OCI-LY7 (cell line): ENCODE results near the gene SORCS3. TPM values are rescaled to one million over a fixed set of nuclear protein-coding genes. Genes with fewer than 3 reads are reported as not detected.

Source experiments
- BruUV-seq: library from RNA; stranded (reverse); fragments of 400-500 nt; replicated peaks from 2 replicates; lab custom pipeline; 2021; lab: Mats Ljungman, UMichigan
- CTCF ChIA-PET: fragments of 300-600 bp; sonication (Branson Sonifier 250); formaldehyde crosslinking; loops from one replicate; lab custom pipeline; 2022; ENCODE audit warnings: antibody characterized with exemption; ENCODE audit not compliant: unreplicated experiment; lab: Charles Lee
- POLR2A ChIA-PET: fragments of 300-600 bp; sonication (Branson Sonifier 250); formaldehyde crosslinking; loops from one replicate; lab custom pipeline; 2022; ENCODE audit warnings: antibody characterized with exemption; lab: Charles Lee
- DNase-seq: peaks from one replicate; pipeline ENCODE4 v3.0.0-alpha.2; 2015; ENCODE audit warnings: low spot score
- H2AFZ ChIP-seq: fragments of 200-600 bp; sonication (generic), shearing (Covaris generic); 2 replicates; pipeline ENCODE4 v1.6.1; 2014; ENCODE audit warnings: mild to moderate bottlenecking, antibody characterized with exemption, low read length, moderate library complexity
- H3K27ac ChIP-seq: fragments of 200-600 bp; sonication (generic); 2 replicates; pipeline ENCODE4 v1.5.1; 2014; ENCODE audit warnings: mixed run types, low read depth, mild to moderate bottlenecking, moderate library complexity, low read length, inconsistent platforms; ENCODE audit not compliant: poor library complexity, severe bottlenecking
- H3K36me3 ChIP-seq: fragments of 200-600 bp; sonication (generic); 2 replicates; pipeline ENCODE4 v1.6.1; 2014; ENCODE audit warnings: mild to moderate bottlenecking, antibody characterized with exemption, low read length, moderate library complexity, mixed read lengths; ENCODE audit not compliant: insufficient read depth
- H3K4me1 ChIP-seq: fragments of 200-600 bp; sonication (generic); 2 replicates; pipeline ENCODE4 v1.5.1; 2014; ENCODE audit warnings: mild to moderate bottlenecking, low read length; ENCODE audit not compliant: insufficient read depth, poor library complexity, severe bottlenecking
- H3K4me2 ChIP-seq: fragments of 200-600 bp; sonication (generic); 2 replicates; pipeline ENCODE4 v1.6.1; 2014; ENCODE audit warnings: mild to moderate bottlenecking, low read length
- H3K4me3 ChIP-seq: fragments of 200-600 bp; sonication (generic); 2 replicates; pipeline ENCODE4 v1.5.1; 2014; ENCODE audit warnings: mild to moderate bottlenecking, low read depth, low read length; ENCODE audit not compliant: poor library complexity, severe bottlenecking
- H3K79me2 ChIP-seq: fragments of 200-600 bp; sonication (generic); 2 replicates; pipeline ENCODE4 v1.6.1; 2016; ENCODE audit warnings: low read depth, mild to moderate bottlenecking, low read length, moderate library complexity, mixed read lengths; ENCODE audit not compliant: insufficient read depth
- H3K9me2 ChIP-seq: fragments of 200-600 bp; sonication (generic); 2 replicates; pipeline ENCODE4 v1.6.1; 2016; ENCODE audit warnings: mild to moderate bottlenecking, low read length, mixed read lengths; ENCODE audit not compliant: insufficient read depth
- H3K9me3 ChIP-seq: fragments of 200-600 bp; sonication (generic); 2 replicates; pipeline ENCODE4 v1.6.1; 2014; ENCODE audit warnings: mild to moderate bottlenecking, mixed run types, low read length, mixed read lengths
- H4K20me1 ChIP-seq: fragments of 200-600 bp; sonication (generic); 2 replicates; pipeline ENCODE4 v1.6.1; 2014; ENCODE audit warnings: mild to moderate bottlenecking, antibody characterized with exemption, low read length, moderate library complexity, mixed read lengths; ENCODE audit not compliant: insufficient read depth
- CTCF ChIP-seq: fragments of 200-600 bp; sonication (generic); conservative IDR thresholded peaks from 2 replicates; pipeline ENCODE4 v1.5.1; 2014; ENCODE audit warnings: mild to moderate bottlenecking, antibody characterized with exemption, low read length, moderate library complexity, mixed read lengths
- EZH2phosphoT487 ChIP-seq: fragments of 200-600 bp; sonication (generic); IDR thresholded peaks from 2 replicates; pipeline ENCODE4 v1.6.1; 2018; ENCODE audit warnings: low read depth, borderline replicate concordance, mild to moderate bottlenecking, mixed run types, antibody characterized with exemption, low read length, moderate library complexity, mixed read lengths
- intact Hi-C: fragments of 100-400 bp; cut with micrococcal nuclease; formaldehyde crosslinking; loops from one replicate; pipeline ENCODE4 v1.10.0; 2022; ENCODE audit not compliant: unreplicated experiment
- total RNA-seq, 2 experiments: library from RNA; depleted of rRNA in 1 of 2; stranded (reverse); fragments of >200 nt in 1 of 2; shearing (Covaris generic) in 1 of 2; gene quantifications; 2 replicates each; pipeline ENCODE4 v1.2.3, GENCODE V29; 2014 to 2022

SORCS3 gene
- total RNA-seq, 2 experiments from 2014 or later: not detected

DNA sequence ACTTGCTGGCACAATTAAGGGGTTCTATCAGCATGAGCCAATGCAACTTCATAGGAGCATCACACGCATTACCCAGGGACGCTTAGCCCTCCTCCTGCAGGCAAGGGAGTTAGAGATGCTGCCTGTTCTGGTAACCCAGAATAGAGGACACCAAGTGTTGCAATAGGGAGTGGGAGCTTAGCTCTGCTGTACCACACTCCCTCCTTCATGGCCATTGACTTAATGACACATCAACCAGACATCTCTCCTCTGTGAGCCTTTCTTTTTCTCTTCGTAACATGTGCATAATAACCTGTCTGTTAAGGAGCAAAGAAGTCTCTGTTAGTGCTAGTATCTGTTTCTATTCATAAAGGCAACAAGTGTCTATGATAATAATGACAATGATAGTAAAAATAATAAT, 282.4 kb downstream of the SORCS3 start:
- Histone ChIP-seq H3K4me1 (no peaks in the 10 kb centered on the region), H4K20me1 (no peaks in the 10 kb centered on the region), H3K27ac (no peak overlapping the region), H3K4me2 (no peak overlapping the region), H3K79me2 (no peaks in the 10 kb centered on the region), H3K9me3 (no peaks in the 10 kb centered on the region), H3K4me3 (no peak overlapping the region), H3K9me2 (no peaks in the 10 kb centered on the region), H2AFZ (no peak overlapping the region), H3K36me3 (no peaks in the 10 kb centered on the region)
- intact Hi-C loops: no loop called here
- TF ChIP-seq CTCF (no peak), EZH2phosphoT487 (no peak)
- ChIA-PET POLR2A (interaction anchor here (0.6 kb wide), 1 partner anchor 218 kb away, joined by 7 read pairs; no protein-coding TSS in a partner anchor), CTCF (interaction anchor here (0.9 kb wide), 1 partner anchor 8 kb away, joined by 3 read pairs; no protein-coding TSS in a partner anchor)
- DNase-seq: no peak
- no TSS peak for BruUV-seq

GRCh38 chr10:104924101-104924795, 283.2 kb downstream of the SORCS3 start:
- Histone ChIP-seq H3K27ac (no peak overlapping the region), H3K4me1 (no peaks in the 10 kb centered on the region), H3K79me2 (no peaks in the 10 kb centered on the region), H3K36me3 (no peaks in the 10 kb centered on the region), H3K9me2 (no peaks in the 10 kb centered on the region), H4K20me1 (no peaks in the 10 kb centered on the region), H2AFZ (no peak overlapping the region), H3K9me3 (no peaks in the 10 kb centered on the region), H3K4me2 (no peak overlapping the region), H3K4me3 (no peak overlapping the region)
- ChIA-PET POLR2A (no interaction called here), CTCF (no interaction called here)
- DNase-seq: no peak
- intact Hi-C loops: no loop called here
- TF ChIP-seq EZH2phosphoT487 (no peak), CTCF (no peak)
- no TSS peak for BruUV-seq

GRCh38 chr10:104925232-104925851, 284.3 kb downstream of the SORCS3 start:
- ChIA-PET POLR2A (no interaction called here), CTCF (no interaction called here)
- H3K4me1 ChIP-seq: no peaks in the 10 kb centered on the region
- intact Hi-C loops: no loop called here
- no peaks in the 10 kb centered on the region for H3K79me2 ChIP-seq
- no peak overlapping the region for H3K4me3 ChIP-seq
- H4K20me1 ChIP-seq: no peaks in the 10 kb centered on the region
- H3K9me3 ChIP-seq: no peaks in the 10 kb centered on the region
- BruUV-seq: no TSS peak
- H3K4me2 ChIP-seq: no peak overlapping the region
- H3K27ac ChIP-seq: no peak overlapping the region
- peak; percentile 46 for DNase-seq
- TF ChIP-seq EZH2phosphoT487 (no peak), CTCF (peak; percentile 81)
- H3K36me3 ChIP-seq: no peaks in the 10 kb centered on the region
- no peak overlapping the region for H2AFZ ChIP-seq
- H3K9me2 ChIP-seq: no peaks in the 10 kb centered on the region
